IPS DF 4.7 (cell line): ENCODE results near the gene DEFB125.

Experiments
- DNase-seq: peaks from one replicate; pipeline ENCODE4 v3.0.0-alpha.2; 2013; ENCODE audit warnings: low spot score; ENCODE audit errors: extremely low read depth

The DEFB125 gene

GRCh38 chr20:145877-146276 lies 58.4 kb downstream of the DEFB125 start:
- no peak for DNase-seq
